ENCODE results near the gene EPHX1.

- TF ChIP-seq EP300 (IDR thresholded peaks at IDR 0.05) (no peak), CTCF (IDR thresholded peaks at IDR 0.05) (peak; percentile 82 to 90 (median 88))
Observed at GRCh38 chr1:225777583-225778336, 32.2 kb upstream of the EPHX1 start, which contains the start of gene SRP9.
